ENCODE measurements around the gene ATP6V0A1.

ATP6V0A1 gene

GRCh38 chr17:42475121-42475520 lies 16.4 kb downstream of the ATP6V0A1 start:
- no peak for DNase-seq (ENCODE audit: low read depth in 1 of 2, low spot score in 1 of 2)
- H3K27ac ChIP-seq (replicated peaks) = no peak overlapping the region
- TF ChIP-seq POLR2AphosphoS5 (IDR thresholded peaks at IDR 0.05; ENCODE audit: low read depth) = no peak
- TF ChIP-seq, protein P1, sequence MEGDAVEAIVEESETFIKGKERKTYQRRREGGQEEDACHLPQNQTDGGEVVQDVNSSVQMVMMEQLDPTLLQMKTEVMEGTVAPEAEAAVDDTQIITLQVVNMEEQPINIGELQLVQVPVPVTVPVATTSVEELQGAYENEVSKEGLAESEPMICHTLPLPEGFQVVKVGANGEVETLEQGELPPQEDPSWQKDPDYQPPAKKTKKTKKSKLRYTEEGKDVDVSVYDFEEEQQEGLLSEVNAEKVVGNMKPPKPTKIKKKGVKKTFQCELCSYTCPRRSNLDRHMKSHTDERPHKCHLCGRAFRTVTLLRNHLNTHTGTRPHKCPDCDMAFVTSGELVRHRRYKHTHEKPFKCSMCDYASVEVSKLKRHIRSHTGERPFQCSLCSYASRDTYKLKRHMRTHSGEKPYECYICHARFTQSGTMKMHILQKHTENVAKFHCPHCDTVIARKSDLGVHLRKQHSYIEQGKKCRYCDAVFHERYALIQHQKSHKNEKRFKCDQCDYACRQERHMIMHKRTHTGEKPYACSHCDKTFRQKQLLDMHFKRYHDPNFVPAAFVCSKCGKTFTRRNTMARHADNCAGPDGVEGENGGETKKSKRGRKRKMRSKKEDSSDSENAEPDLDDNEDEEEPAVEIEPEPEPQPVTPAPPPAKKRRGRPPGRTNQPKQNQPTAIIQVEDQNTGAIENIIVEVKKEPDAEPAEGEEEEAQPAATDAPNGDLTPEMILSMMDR (IDR thresholded peaks at IDR 0.05; ENCODE audit: insufficient read depth, low read length) = no peak
- no peak for TF ChIP-seq REST (IDR thresholded peaks at IDR 0.05; ENCODE audit: insufficient replicate concordance, low read depth)
- TF ChIP-seq SPI1 (IDR thresholded peaks at IDR 0.05; ENCODE audit: borderline replicate concordance, low read depth) = peak; percentile 2; the same call in 1 of the 2 replicates
- no peak for TF ChIP-seq GABPA (IDR thresholded peaks at IDR 0.05; ENCODE audit: low read depth)
- H3K4me3 ChIP-seq (replicated peaks; ENCODE audit: insufficient read depth, low read length) = no peak overlapping the region
- no peaks in the 10 kb centered on the region for H3K27me3 ChIP-seq (ENCODE audit: insufficient read depth, poor library complexity, severe bottlenecking)

- H3K27me3 ChIP-seq (ENCODE audit: insufficient read depth, poor library complexity, severe bottlenecking) = no peaks in the 10 kb centered on the region
- TF ChIP-seq REST (IDR thresholded peaks at IDR 0.05; ENCODE audit: insufficient replicate concordance, low read depth) (no peak), SPI1 (IDR thresholded peaks at IDR 0.05; ENCODE audit: borderline replicate concordance, low read depth) (no peak), POLR2AphosphoS5 (IDR thresholded peaks at IDR 0.05; ENCODE audit: low read depth) (no peak), GABPA (IDR thresholded peaks at IDR 0.05; ENCODE audit: low read depth) (no peak)
- TF ChIP-seq, protein P1 (IDR thresholded peaks at IDR 0.05; ENCODE audit: insufficient read depth, low read length) = no peak
- no peak overlapping the region for H3K27ac ChIP-seq (replicated peaks)
- no peak overlapping the region for H3K4me3 ChIP-seq (replicated peaks; ENCODE audit: insufficient read depth, low read length)
- DNase-seq (ENCODE audit: low read depth in 1 of 2, low spot score in 1 of 2) = no peak
These were observed 17.2 kb downstream of the ATP6V0A1 start for GRCh38 chr17:42475835-42476234.

DNA sequence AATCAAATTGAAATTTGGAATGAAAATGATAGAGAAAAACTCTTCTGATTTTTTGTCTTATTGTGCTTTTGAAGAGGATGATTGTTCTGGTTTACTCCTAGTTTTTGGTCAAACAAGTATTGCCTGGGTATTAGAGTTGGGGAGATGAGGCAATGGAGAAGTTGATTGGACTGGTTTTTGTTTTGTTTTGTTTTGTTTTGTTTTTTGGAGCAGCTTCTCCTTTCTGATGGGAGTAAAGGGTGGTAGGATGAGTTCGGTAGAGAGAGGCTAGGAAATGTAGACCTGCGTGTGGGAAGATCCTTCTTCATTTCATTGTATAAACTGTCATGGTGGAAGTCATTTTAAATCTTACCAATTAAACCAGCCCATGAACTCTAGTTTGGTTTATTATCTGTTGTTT lies 17.7 kb downstream of the ATP6V0A1 start:
- Histone ChIP-seq H3K27ac (replicated peaks) (no peak overlapping the region), H3K4me3 (replicated peaks; ENCODE audit: insufficient read depth, low read length) (no peak overlapping the region), H3K27me3 (ENCODE audit: insufficient read depth, poor library complexity, severe bottlenecking) (no peaks in the 10 kb centered on the region)
- DNase-seq (ENCODE audit: low read depth in 1 of 2, low spot score in 1 of 2) = no peak
- TF ChIP-seq SPI1 (IDR thresholded peaks at IDR 0.05; ENCODE audit: borderline replicate concordance, low read depth) (no peak), GABPA (IDR thresholded peaks at IDR 0.05; ENCODE audit: low read depth) (no peak), REST (IDR thresholded peaks at IDR 0.05; ENCODE audit: insufficient replicate concordance, low read depth) (no peak), POLR2AphosphoS5 (IDR thresholded peaks at IDR 0.05; ENCODE audit: low read depth) (no peak)
- TF ChIP-seq, protein P1 (IDR thresholded peaks at IDR 0.05; ENCODE audit: insufficient read depth, low read length) = no peak
